ENCODE measurements around the gene STARD13. TPM values are rescaled to one million over a fixed set of nuclear protein-coding genes. Genes with fewer than 3 reads are reported as not detected.

The STARD13 gene
- total and polyA plus RNA-seq, 12 donors: 7.1 to 38.3 (median 27.8) TPM

DNA sequence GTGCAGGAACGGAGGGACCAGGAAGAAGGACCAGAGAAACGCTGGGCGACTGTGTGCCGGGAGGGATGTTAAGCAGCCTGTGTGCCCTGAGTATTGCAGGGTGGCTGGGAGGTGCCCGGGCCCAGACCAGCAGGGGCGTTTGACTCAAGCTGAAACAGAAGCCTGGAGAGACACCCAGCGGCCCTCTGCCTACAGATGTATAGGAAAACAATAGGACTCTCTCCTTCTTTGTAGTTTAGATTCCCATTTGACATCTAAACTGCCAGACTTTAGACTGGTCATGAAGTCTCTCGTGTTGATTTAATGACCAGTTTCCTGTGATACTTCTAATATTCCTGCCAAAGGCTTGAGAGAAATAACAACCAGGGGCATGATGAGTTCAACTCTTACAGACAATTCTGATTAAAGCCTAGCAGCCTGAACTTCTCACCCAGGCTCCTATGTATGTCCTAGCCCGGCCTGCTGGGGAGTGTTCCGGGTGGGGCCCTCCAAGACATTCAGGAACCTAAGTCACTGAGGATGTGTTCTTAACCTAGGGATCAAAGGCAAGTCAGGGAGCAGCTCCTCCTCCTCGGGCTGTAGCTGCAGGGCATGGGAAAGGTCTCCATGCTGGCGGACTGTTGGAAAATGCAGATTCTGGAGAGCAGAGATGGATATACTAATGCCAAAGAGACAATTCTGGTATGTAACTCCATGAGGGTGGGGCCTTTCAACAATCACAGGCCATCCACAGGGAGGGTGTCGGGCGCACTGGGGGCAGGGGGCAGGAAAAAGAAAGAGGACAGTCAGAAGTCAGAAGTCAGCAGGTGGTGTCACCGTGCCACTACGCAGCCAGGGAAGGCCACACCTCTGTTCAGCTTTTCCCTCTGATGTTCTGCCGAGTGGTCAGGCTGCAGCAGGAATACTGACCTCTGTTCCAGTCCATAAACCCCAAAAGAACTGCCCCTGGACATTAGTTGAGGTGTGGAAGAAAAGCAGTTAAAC lies 131.8 kb downstream of the STARD13 start:
- Histone ChIP-seq H3K36me3 (peaks cover 0 to 64% (median 5%) of the 10 kb centered on the region in 9 donors), H3K4me3 (no peak overlapping the region), H3K27me3 (no peaks in the 10 kb centered on the region), H3K27ac (peak overlapping the region; percentile 12 to 73 (median 56)), H3K9me3 (no peaks in the 10 kb centered on the region), H3K4me1 (peaks cover 0 to 43% (median 35%) of the 10 kb centered on the region in 9 donors)
- intact Hi-C loops (cut with DNase I): no loop called here
- peak; percentile 78 to 92 (median 86) for ATAC-seq
- peak; percentile 49 to 73 for DNase-seq
- TF ChIP-seq, protein P1, sequence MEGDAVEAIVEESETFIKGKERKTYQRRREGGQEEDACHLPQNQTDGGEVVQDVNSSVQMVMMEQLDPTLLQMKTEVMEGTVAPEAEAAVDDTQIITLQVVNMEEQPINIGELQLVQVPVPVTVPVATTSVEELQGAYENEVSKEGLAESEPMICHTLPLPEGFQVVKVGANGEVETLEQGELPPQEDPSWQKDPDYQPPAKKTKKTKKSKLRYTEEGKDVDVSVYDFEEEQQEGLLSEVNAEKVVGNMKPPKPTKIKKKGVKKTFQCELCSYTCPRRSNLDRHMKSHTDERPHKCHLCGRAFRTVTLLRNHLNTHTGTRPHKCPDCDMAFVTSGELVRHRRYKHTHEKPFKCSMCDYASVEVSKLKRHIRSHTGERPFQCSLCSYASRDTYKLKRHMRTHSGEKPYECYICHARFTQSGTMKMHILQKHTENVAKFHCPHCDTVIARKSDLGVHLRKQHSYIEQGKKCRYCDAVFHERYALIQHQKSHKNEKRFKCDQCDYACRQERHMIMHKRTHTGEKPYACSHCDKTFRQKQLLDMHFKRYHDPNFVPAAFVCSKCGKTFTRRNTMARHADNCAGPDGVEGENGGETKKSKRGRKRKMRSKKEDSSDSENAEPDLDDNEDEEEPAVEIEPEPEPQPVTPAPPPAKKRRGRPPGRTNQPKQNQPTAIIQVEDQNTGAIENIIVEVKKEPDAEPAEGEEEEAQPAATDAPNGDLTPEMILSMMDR (IDR thresholded peaks at IDR 0.05): peak in 1 of 9 donors; percentile 7
- WGBS, 2 donors: 67 to 78% methylated on average over 17 of the region's 17 CpGs

DNA sequence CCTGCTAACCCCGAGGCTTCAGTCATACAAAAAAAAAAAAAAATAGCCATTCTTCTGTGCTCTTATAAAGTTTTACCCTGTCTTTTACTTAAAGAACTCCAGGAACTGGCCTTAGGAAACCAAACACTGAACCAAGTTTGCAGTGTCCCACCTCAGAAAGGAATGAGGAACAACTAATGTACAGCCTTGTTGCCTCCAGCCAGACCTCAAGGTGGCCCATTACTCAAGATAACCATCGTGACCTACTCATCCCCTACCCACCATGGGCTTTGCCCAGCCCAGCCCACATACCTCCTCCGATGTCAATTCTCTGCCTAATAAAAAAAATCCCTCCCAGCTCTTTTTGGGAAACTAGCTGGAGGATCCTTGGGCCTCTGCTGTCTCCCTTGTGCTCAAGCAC lies 133.2 kb downstream of the STARD13 start:
- TF ChIP-seq, protein P1 (IDR thresholded peaks at IDR 0.05): no peak
- intact Hi-C loops (cut with DNase I): no loop called here
- H3K9me3 ChIP-seq: no peaks in the 10 kb centered on the region
- 93 to 98% methylated on average over 3 of the region's 3 CpGs for WGBS, 2 donors
- H3K27me3 ChIP-seq: no peaks in the 10 kb centered on the region
- ATAC-seq (no peak), DNase-seq (no peak)
- H3K27ac ChIP-seq: peak overlapping the region in 3 of 10 donors; percentile 2 to 68 (median 58)
- peaks cover 0 to 52% (median 4%) of the 10 kb centered on the region in 9 donors for H3K36me3 ChIP-seq
- no peak overlapping the region for H3K4me3 ChIP-seq
- peaks cover 0 to 36% (median 34%) of the 10 kb centered on the region in 9 donors for H3K4me1 ChIP-seq

DNA sequence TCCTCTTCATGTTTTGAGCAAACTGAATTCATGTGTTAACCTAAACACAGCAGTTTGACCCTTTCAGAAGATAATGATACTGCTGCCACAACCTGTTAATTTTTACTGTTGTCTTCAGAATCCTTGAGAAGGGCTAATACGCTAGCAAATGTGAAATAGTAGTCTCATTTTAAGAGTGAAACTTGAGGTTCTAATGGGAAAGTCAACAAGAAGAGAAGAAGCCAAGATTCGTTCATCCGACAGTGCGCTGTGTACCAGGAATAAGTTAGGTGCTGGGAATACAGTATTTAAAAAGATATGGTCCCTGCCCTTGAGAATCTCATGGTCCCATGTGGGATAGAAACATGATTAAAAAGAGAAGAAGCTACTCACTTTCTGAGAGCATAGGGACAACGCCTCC lies 134.9 kb downstream of the STARD13 start:
- Histone ChIP-seq H3K36me3 (peaks cover 0 to 35% (median 0%) of the 10 kb centered on the region in 9 donors), H3K27ac (peak overlapping the region in 4 of 10 donors; percentile 5 to 59 (median 14)), H3K9me3 (no peaks in the 10 kb centered on the region), H3K27me3 (no peaks in the 10 kb centered on the region), H3K4me3 (no peak overlapping the region), H3K4me1 (peaks cover 0 to 46% (median 38%) of the 10 kb centered on the region in 9 donors)
- intact Hi-C loops (cut with DNase I): loop anchor here in 1 of 10 donors (2.0 kb wide), 1 partner anchor 20 kb away; no protein-coding TSS in a partner anchor
- 88 to 92% methylated on average over 5 of the region's 5 CpGs for WGBS, 2 donors
- no peak for ATAC-seq
- TF ChIP-seq, protein P1 (IDR thresholded peaks at IDR 0.05): no peak
- no peak for DNase-seq

DNA sequence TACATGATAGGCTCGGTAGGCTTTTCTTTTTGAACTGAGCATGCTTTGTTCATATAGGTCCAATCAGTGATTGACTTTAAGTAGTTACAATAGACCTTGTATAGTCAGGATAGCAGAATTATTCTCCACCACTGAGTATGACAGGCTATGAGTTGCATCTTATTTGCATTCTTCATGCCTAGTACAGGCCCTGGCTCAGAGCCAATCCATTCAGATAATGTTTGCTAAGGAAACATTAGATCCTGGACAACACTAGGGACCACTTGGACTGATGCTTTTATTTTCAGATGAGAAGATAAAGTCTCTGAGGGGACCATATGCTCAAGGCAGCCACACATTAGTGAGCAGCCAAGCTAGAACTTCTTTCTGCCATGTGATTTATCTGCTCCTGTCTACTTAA lies 135.4 kb downstream of the STARD13 start:
- Histone ChIP-seq H3K27me3 (no peaks in the 10 kb centered on the region), H3K4me1 (peaks cover 0 to 47% (median 40%) of the 10 kb centered on the region in 9 donors), H3K9me3 (no peaks in the 10 kb centered on the region), H3K27ac (peak overlapping the region in 2 of 10 donors; percentile 22 to 59), H3K4me3 (no peak overlapping the region), H3K36me3 (peaks cover 0 to 29% (median 0%) of the 10 kb centered on the region in 9 donors)
- ATAC-seq (no peak), DNase-seq (no peak)
- 69 to 72% methylated on average over 1 of the region's 1 CpG for WGBS, 2 donors
- intact Hi-C loops (cut with DNase I): loop anchor here in 1 of 10 donors (2.0 kb wide), 1 partner anchor 19 kb away; no protein-coding TSS in a partner anchor
- TF ChIP-seq, protein P1 (IDR thresholded peaks at IDR 0.05): no peak
